HFF-Myc (cell line): ENCODE data around the gene PIM3.
"Not testable (repeated sequence)": the region's sequence is repeated elsewhere in the genome, so short reads cannot be mapped to it uniquely, and the experiment has no call there.

Experiments used
- DNase-seq: peaks from one replicate; pipeline ENCODE4 v3.0.0-alpha.2; 2011; ENCODE audit warnings: low read depth; ENCODE audit errors: extremely low read depth
- H3K4me3 ChIP-seq: replicated peaks from 2 replicates; pipeline ENCODE4 v1.5.1; 2011; ENCODE audit warnings: low read depth, mild to moderate bottlenecking, control low read depth, low read length
- TF ChIP-seq, protein P1 (sequence below): IDR thresholded peaks from 2 replicates; pipeline ENCODE4 v1.5.1; 2012; ENCODE audit warnings: mild to moderate bottlenecking, low read depth, low read length, control low read depth; ENCODE audit errors: missing control alignments

Gene PIM3

DNA sequence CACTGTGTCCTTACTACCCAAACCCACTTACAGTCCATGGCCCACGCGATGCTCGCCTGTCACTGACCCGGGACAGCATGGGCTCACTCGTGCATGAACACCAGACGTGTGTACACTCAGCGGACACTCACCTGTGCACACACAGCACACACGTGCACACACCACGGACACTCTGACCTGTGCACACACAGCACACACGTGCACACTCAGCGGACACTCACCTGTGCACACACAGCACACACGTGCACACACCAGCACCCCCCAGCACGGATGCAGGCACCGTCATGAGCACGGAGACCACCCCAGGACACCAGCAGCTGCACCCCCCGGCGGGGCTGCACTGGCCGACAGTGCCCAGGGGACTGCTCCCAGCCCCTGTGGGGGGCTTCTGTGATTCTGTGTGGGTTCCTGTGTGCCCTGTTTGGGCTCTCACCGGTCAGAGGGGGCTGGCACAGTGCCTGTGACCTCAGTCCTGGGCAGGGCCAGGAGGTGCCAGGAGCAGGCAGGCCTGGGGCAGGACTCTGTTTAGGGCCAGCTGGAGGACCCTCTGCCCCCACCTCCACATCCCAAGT, 21.9 kb upstream of the PIM3 start:
- TF ChIP-seq, protein P1, sequence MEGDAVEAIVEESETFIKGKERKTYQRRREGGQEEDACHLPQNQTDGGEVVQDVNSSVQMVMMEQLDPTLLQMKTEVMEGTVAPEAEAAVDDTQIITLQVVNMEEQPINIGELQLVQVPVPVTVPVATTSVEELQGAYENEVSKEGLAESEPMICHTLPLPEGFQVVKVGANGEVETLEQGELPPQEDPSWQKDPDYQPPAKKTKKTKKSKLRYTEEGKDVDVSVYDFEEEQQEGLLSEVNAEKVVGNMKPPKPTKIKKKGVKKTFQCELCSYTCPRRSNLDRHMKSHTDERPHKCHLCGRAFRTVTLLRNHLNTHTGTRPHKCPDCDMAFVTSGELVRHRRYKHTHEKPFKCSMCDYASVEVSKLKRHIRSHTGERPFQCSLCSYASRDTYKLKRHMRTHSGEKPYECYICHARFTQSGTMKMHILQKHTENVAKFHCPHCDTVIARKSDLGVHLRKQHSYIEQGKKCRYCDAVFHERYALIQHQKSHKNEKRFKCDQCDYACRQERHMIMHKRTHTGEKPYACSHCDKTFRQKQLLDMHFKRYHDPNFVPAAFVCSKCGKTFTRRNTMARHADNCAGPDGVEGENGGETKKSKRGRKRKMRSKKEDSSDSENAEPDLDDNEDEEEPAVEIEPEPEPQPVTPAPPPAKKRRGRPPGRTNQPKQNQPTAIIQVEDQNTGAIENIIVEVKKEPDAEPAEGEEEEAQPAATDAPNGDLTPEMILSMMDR = no peak
- DNase-seq = no peak
- no peak overlapping the region for H3K4me3 ChIP-seq

GRCh38 chr22:49941507-49942316, 18.9 kb upstream of the PIM3 start:
- no peak for DNase-seq
- TF ChIP-seq, protein P1 = no peak

GRCh38 chr22:49942565-49943404, 17.8 kb upstream of the PIM3 start:
- H3K4me3 ChIP-seq = no peak overlapping the region
- DNase-seq = no peak
- TF ChIP-seq, protein P1 = no peak

More at GRCh38 chr22:49941507-49942316, 18.9 kb upstream of the PIM3 start:
- no peak overlapping the region for H3K4me3 ChIP-seq

- TF ChIP-seq, protein P1 = no peak
- no peak overlapping the region for H3K4me3 ChIP-seq
- no peak for DNase-seq
Measured at GRCh38 chr22:49943405-49943765, 17.2 kb upstream of the PIM3 start.

- no peak overlapping the region for H3K4me3 ChIP-seq
- no peak for DNase-seq
- TF ChIP-seq, protein P1 = no peak
Measured at GRCh38 chr22:49943771-49944398, 16.7 kb upstream of the PIM3 start.

GRCh38 chr22:49944399-49944891, 16.1 kb upstream of the PIM3 start:
- DNase-seq = no peak
- H3K4me3 ChIP-seq = no peak overlapping the region
- TF ChIP-seq, protein P1 = no peak

GRCh38 chr22:49945042-49945794, 15.4 kb upstream of the PIM3 start:
- DNase-seq, H3K4me3 ChIP-seq: not testable (repeated sequence)
